SIG-M5 treated with dmso at 0.1 percent for 504 hours (cell line): ENCODE data around the gene CUBN.

Experiments
- DNase-seq: peaks from one replicate; lab custom pipeline; 2025; ENCODE audit not compliant: unreplicated experiment; lab: John Stamatoyannopoulos, UW

CUBN gene

DNA sequence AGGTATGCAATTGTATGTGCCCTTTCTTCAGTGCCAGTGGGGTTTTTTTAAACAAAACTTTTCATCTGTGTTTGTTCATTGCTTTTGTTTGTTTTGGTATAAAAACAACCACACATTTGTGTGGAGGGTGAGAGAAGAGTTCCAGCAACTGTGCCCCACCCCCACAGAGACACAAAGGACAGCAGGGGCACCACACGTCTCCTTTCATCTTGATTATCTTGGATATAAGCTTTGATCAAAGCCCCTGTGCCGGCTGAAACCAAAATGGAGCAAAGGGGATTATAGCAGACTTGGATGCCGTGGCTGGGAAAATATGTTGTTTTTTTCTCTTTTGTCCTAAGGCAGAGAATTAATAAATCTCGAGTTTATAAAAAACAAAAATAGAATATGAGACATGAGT lies 200.5 kb downstream of the CUBN start:
- no peak for DNase-seq

DNA sequence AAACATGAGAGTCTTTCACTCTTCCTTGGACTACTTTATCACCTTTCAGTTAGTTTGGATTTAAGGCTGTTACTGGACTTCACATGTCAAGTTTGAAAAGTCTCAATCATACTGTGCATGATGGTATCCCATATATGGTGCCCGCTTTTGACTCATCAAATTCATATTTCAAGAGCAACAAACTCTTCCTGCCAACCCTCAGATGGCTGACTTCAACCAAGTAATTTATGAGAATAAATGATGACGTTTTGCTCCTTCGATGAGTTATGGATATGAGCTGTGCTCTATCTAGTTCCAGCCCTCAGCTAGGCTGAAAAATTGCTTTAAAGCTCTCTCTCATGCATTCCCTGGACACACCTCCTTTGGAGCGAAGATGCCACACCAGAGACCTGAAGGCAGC lies 202.1 kb downstream of the CUBN start:
- DNase-seq = no peak

DNA sequence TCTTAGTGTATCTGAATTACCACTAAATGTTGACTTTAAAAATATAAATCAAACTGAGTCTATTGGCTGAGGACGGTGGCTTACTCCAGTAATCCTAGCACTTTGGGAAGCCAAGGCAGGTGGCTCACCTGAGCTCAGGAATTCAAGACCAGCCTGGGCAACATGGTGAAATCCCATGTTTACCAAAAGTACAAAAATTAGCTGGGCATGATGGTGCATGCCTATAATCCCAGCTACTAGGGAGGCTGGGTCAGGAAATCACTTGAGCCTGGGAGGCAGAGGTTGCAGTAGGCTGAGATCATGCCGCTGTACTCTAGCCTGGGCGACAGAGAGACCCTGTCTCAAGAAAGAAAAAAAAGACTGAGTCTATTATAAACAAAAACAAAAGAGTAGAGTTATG lies 205.9 kb downstream of the CUBN start:
- no peak for DNase-seq

GRCh38 chr10:16923309-16923708 lies 206.3 kb downstream of the CUBN start:
- DNase-seq = no peak

DNA sequence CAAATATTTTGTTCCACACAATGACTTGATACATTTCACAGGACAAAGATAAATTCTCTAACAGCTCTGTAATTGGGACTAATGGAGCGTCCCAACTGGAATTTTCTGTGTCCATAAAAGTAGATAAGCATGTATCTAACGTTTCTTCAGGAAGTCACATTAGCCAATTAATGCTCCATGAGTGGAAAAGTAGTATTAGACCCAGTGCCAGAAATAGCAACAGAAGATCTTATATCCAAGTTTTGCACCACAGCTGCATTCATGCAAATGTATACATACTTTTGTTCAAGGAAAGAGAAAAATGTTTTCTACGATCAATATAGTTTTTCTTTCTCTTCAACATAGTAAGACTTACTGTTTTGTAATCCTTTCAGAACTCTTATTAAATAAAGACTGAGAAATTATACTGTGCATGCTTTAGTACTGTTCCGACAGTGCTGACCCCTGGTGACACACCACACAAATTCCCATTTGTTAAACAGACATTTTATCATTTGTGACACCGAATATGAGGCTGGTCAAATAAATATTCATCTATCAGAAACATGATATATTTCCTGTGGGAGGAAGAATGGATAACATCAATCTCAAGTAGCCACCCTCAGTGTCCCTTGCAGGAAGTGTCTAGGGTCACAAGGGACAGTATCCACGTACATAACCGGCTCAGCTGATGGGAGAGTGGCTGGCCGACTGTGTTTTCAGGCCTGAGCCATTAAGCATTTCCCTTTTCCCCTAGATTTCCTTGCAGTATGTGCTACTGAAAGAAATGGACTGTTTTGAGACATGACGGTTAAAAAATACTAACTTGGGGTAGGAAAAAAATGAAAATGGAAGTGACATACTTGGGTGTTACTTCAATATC lies 210.3 kb downstream of the CUBN start:
- no peak for DNase-seq

- DNase-seq = no peak
Observed at GRCh38 chr10:16916496-16916895, 213.1 kb downstream of the CUBN start.

GRCh38 chr10:16915300-16915699 lies 214.3 kb downstream of the CUBN start:
- DNase-seq = no peak

DNA sequence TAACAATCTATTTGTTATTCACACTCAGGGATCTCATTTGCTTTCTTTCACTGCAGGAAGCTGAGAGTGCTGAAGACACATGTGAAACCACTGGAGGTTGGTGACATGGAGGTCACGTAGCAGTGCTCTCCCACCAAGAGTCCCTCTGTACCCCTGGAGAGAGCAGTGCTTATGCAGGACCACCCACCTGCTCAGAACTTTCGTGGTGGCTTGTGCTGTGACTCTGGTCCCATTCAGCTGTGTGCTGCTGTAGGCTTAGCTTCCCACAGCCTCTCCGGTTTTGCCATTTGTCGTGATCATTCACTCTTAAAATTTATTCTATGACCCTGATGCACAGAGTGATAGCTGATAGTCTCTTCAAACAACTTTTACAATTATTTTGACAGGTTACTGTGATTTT lies 216.3 kb downstream of the CUBN start:
- DNase-seq = no peak

GRCh38 chr10:16910793-16911164 lies 218.8 kb downstream of the CUBN start:
- DNase-seq = peak; percentile 50

GRCh38 chr10:16909961-16910792 lies 219.4 kb downstream of the CUBN start:
- peak; percentile 56 for DNase-seq

- DNase-seq = no peak
Observed at GRCh38 chr10:16909271-16909767, 220.3 kb downstream of the CUBN start.

- no peak for DNase-seq
Observed at GRCh38 chr10:16907687-16908086, 221.9 kb downstream of the CUBN start.

DNA sequence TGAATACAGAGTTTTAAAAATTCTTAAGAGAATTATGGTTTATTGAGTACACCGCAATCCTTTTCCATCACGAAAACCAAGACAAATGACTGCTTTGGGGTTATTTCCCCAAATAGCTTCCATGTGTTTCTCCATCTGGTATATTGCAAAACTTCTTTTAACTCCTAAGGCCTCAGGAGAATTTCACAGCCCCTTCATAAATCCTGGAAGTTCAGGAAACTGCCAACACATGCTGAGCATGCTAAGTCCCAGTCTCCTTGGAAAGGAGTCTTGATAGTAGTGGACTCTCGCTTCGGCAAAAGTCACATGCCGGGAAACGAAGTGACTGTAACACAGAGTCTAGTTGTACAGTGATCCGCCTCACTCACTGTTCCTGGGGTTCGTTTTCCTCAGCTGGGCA lies 224.3 kb downstream of the CUBN start:
- no peak for DNase-seq

GRCh38 chr10:16904639-16905061 lies 225.0 kb downstream of the CUBN start:
- DNase-seq = no peak

DNA sequence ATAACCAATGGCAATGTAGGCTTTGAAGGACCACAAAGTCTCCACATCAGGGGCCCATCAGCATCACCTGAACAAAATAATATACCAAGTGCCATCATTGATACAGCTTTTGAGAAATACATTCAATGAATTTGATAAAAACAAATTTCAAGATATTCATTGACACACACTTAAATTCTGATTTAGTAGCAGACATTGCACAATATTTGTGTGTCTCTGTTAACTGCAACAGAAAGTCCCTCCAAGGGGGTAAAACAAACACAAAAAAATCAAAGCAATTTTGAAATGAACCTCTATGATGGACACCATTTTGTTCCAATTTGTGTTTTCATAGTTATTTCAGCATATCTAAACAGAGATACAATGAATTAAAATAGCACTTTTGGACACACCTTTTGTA lies 225.6 kb downstream of the CUBN start:
- no peak for DNase-seq

GRCh38 chr10:16902606-16903005 lies 227.0 kb downstream of the CUBN start:
- DNase-seq = no peak

DNA sequence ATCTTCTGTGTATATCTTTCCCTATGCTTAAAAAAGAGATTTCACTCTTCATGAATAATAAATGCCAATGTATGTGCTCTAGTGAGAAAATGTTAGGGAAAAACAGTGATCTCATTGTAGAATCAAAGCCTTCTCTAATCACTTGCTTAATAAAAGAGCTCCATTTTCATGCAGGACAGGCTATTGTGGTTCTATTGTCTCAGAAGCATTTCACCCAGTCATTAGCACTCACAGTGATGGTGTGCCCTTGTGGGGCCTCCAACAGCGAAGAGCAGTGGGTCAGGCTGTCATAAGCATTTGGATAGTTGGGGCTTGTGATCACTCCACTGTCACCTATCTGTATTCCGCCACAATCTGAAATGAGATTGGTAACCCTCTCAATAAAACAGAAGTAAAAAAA lies 228.5 kb downstream of the CUBN start:
- DNase-seq = no peak

- DNase-seq = no peak
Observed at GRCh38 chr10:16896993-16897392, 232.6 kb downstream of the CUBN start.

- no peak for DNase-seq
Observed at GRCh38 chr10:16894821-16895220, 234.8 kb downstream of the CUBN start.

DNA sequence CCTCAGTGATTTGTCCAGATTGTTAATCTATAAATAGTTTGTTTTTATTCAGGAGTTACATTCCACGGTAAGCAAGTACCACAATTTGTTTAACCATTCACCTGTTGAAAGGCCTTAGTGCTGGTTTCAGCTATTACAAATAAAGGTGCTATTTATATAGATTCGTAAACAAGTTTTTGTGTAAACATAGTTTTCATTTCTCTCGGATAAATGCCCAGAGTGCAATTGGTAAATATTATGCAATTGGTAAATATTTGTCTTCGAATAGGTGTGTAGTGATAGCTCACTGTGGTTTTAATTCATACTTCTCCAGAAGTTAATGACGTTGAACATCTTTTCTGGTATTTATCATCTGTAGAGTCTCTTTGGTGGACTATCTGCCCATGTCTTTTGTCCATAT lies 235.9 kb downstream of the CUBN start:
- no peak for DNase-seq

GRCh38 chr10:16891375-16892313 lies 238.0 kb downstream of the CUBN start:
- peak; percentile 13 for DNase-seq
